ENCODE results near the gene NKAIN4. TPM values are rescaled to one million over a fixed set of nuclear protein-coding genes. Genes with fewer than 3 reads are reported as not detected.

Gene NKAIN4
- total and polyA plus RNA-seq, 8 donors: 0.14 TPM; not detected in 7

DNA sequence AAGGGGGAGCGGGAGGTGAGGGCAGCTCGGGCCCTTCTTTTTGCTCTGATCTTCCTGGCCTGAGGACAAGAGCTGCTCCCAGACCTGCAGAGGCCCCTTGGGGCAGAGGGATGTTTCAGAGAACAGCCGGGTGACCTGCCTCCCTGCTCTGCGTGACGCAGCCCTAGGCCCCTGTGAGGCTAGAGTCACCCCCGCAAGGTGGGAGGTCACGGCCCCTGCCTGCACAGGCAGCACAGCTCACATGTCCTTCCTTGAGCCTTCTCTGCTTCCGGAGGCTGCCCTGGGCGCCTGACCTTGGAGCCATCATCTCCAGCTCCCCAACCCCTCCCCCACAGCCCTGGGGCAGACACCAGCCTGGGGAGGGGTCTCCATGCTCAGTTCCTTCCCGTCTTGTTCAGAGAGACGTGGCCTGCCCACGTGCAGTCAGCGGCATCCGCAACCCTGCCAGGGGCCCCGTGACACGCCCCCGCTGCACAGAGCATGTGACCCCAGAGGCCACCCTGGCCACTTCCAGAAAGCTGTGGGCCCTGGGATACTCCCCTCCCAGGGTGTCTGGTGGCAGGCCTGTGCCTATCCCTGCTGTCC lies 18.8 kb downstream of the NKAIN4 start, which contains the start of gene BIRC7:
BIRC7 (plus strand) TSS at position 507 of the 585 bp plus-strand sequence. CDS start 192 bp downstream, outside the sequence.
- Histone ChIP-seq H3K36me3 (no peaks in the 10 kb centered on the region), H3K27me3 (peaks cover 0 to 3% (median 0%) of the 10 kb centered on the region in 4 donors), H3K9me3 (no peaks in the 10 kb centered on the region), H3K27ac (no peak within 1 kb of the TSS), H3K4me3 (no peak within 1 kb of the TSS), H3K4me1 (no peaks in the 10 kb centered on the region)
- no peak for FAIRE-seq
- TF ChIP-seq CTCF (IDR thresholded peaks at IDR 0.05): no peak
- ATAC-seq: no peak
- 33 to 44% methylated on average over 13 to 17 of the region's 17 CpGs for WGBS, 2 donors
- peak in 1 of 6 donors; percentile 55 for DNase-seq
- intact Hi-C loops (cut with DNase I): no loop called here

DNA sequence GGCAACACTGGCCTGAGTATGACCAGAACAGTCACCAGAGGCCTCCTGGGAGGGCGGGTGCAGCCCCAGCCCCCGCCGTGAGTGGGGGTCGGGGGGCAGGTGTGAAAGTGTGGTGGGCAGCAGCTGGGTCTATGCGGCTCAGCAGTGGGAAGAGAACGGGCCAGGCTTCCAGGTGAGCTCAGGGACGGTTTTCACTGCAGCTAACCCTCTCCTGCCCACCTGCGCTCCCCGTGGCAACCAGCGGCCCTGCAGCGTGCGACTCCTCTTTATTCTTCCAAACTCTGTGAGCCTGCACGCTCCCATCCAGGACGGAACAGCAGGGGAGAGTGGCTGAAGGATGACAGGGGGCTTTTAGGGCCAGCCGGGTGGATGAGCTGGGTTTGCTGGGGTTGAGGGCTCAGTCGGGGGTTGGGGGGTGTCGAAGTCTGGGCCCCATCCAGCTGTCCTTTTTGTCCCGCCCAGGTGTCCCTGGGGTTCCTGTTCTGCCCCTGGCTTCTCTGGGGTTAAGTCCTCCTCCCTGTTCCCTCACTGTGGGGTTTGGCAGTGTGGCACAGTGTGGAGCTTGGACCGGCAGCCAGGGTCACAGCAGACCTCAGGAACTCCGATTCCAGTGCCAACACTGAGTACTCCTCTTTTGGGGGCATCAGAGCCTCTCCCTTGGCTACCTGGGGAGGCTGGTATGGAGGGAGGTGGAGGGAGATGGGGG lies 19.4 kb downstream of the NKAIN4 start:
- TF ChIP-seq CTCF (IDR thresholded peaks at IDR 0.05): peak in 3 of 4 donors; percentile 14 to 38 (median 18)
- Histone ChIP-seq H3K4me3 (no peak overlapping the region), H3K27me3 (peaks cover 0 to 3% (median 0%) of the 10 kb centered on the region in 4 donors), H3K27ac (no peak overlapping the region), H3K4me1 (no peaks in the 10 kb centered on the region), H3K9me3 (no peaks in the 10 kb centered on the region), H3K36me3 (no peaks in the 10 kb centered on the region)
- ATAC-seq (peak; percentile 64 to 85 (median 72)), DNase-seq (peak in 5 of 6 donors; percentile 20 to 83 (median 56)), FAIRE-seq (no peak)
- 6 to 9% methylated on average over 20 of the region's 20 CpGs for WGBS, 2 donors
- intact Hi-C loops (cut with DNase I): no loop called here

GRCh38 chr20:63233924-63234323 lies 20.3 kb downstream of the NKAIN4 start:
- intact Hi-C loops (cut with DNase I): no loop called here
- no peaks in the 10 kb centered on the region for H3K9me3 ChIP-seq
- H3K36me3 ChIP-seq: no peaks in the 10 kb centered on the region
- H3K27ac ChIP-seq: no peak overlapping the region
- no peak for TF ChIP-seq CTCF (IDR thresholded peaks at IDR 0.05)
- no peaks in the 10 kb centered on the region for H3K4me1 ChIP-seq
- no peak overlapping the region for H3K4me3 ChIP-seq
- DNase-seq (no peak), ATAC-seq (no peak), FAIRE-seq (no peak)
- whole genome bisulfite sequencing, 2 donors: 65 to 78% methylated on average over 15 to 17 of the region's 17 CpGs
- peaks cover 0 to 3% (median 0%) of the 10 kb centered on the region in 4 donors for H3K27me3 ChIP-seq

DNA sequence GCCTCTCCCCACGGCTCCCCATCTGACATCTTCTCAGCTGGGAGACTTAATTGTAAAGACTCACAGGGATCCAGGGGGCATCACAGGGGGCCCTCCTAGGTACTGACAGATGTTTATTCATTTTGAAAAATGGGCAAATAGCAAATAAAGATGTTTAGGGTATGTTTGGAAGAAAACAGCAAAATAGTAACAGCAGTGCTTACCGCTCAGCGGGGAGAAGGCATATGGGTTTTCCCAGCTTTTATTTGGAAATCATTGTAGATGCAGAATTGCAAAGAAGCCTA lies 21.3 kb downstream of the NKAIN4 start:
- no peak for DNase-seq
- no peak for ATAC-seq
- no peak for TF ChIP-seq CTCF (IDR thresholded peaks at IDR 0.05)
- intact Hi-C loops (cut with DNase I): no loop called here
- FAIRE-seq: no peak
- Histone ChIP-seq H3K4me1 (no peaks in the 10 kb centered on the region), H3K27me3 (peaks cover 0 to 3% (median 0%) of the 10 kb centered on the region in 4 donors), H3K36me3 (no peaks in the 10 kb centered on the region), H3K4me3 (no peak overlapping the region), H3K9me3 (no peaks in the 10 kb centered on the region), H3K27ac (no peak overlapping the region)
- WGBS, 2 donors: 63 to 69% methylated on average over 3 of the region's 3 CpGs
